NT2/D1 (cell line): ENCODE measurements around the gene GALC.
"Not testable (repeated sequence)": the region's sequence is repeated elsewhere in the genome, so short reads cannot be mapped to it uniquely, and the experiment has no call there.

ENCODE experiments used
- YY1 ChIP-seq: IDR thresholded peaks from 2 replicates; pipeline ENCODE4 v1.6.1; 2011; ENCODE audit not compliant: insufficient read length, insufficient read depth
- ZNF274 ChIP-seq: IDR thresholded peaks from 2 replicates; pipeline ENCODE4 v1.6.1; 2011; ENCODE audit warnings: mild to moderate bottlenecking, low read depth, low read length

- not testable (repeated sequence) for TF ChIP-seq YY1, ZNF274
Observed at GRCh38 chr14:88024252-88025086, 31.5 kb upstream of the GALC start.
